ENCODE measurements around the gene BMPER. TPM values are rescaled to one million over a fixed set of nuclear protein-coding genes. Genes with fewer than 3 reads are reported as not detected.

The BMPER gene
- total RNA-seq, 2 experiments from 2014 or later = not detected

DNA sequence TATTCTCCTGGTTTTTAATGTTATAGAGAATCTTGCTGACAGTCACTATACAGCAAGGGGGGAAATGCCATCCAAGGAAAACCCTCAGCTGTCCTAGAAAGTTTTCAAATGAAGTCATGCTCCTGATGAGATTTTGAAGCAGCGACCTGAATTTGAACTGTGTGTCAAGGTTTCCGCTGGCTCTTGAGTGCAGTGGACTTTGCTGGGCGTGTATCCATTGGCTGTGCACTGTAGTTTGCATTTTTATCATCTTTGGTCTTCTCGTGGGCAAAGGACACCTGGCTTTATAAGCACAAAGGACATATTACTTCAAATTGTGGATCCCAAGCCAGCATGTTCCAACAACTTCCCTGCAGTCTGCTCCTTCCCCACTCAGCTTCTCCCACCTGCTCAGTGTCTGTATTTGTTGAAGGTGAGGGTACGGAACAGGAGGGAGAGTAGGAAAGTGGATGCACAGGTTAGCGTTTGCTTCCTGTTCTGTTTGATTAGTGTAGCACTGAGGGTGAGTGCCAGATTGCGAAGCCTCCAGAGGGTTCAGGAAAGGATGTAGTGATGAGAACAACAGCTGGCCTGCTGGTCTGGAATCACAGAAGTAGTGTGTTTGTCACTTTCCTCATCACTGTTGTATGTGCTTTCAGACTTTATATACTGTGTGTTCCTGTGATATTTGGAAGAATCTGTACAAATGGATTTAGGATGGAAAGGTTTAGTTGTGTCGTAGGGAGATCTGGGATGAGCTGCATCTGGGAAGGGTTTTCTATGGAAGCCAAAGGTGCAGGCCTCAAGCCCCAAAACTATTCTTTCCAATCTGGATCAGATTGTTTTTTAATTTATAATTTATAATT is 204.8 kb downstream of the BMPER start:
- ATAC-seq (ENCODE audit: poor library complexity) (no peak), DNase-seq (no peak)
- Mint-ChIP-seq H3K27me3 (no peaks in the 10 kb centered on the region), H3K4me3 (no peak overlapping the region), H3K9me3 (peaks cover 2% of the 10 kb centered on the region), H3K27ac (no peak overlapping the region), H3K36me3 (ENCODE audit: low read depth) (no peaks in the 10 kb centered on the region), H3K4me1 (ENCODE audit: low read depth) (no peaks in the 10 kb centered on the region)
- Histone ChIP-seq H3K4me1 (ENCODE audit: insufficient read depth, low read length) (no peaks in the 10 kb centered on the region), H3K27ac (ENCODE audit: low read depth in 1 of 2, low read length in 2 of 2) (no peak overlapping the region), H3K4me3 (ENCODE audit: low read length) (no peak overlapping the region), H3K36me3 (ENCODE audit: insufficient read depth, low read length) (no peaks in the 10 kb centered on the region), H3K9me3 (ENCODE audit: control insufficient read depth in 1 of 2, insufficient read depth in 1 of 2, low read length in 2 of 2) (peaks cover 0 to under 1% of the 10 kb centered on the region in 2 experiments), H3K27me3 (ENCODE audit: control insufficient read depth in 1 of 2, insufficient read depth in 2 of 2, low read length in 2 of 2) (no peaks in the 10 kb centered on the region)
- intact Hi-C loops (cut with DNase I, micrococcal nuclease) = no loop called here
- ChIA-PET POLR2A (no interaction called here), CTCF (no interaction called here)
- TF ChIP-seq, protein P1, sequence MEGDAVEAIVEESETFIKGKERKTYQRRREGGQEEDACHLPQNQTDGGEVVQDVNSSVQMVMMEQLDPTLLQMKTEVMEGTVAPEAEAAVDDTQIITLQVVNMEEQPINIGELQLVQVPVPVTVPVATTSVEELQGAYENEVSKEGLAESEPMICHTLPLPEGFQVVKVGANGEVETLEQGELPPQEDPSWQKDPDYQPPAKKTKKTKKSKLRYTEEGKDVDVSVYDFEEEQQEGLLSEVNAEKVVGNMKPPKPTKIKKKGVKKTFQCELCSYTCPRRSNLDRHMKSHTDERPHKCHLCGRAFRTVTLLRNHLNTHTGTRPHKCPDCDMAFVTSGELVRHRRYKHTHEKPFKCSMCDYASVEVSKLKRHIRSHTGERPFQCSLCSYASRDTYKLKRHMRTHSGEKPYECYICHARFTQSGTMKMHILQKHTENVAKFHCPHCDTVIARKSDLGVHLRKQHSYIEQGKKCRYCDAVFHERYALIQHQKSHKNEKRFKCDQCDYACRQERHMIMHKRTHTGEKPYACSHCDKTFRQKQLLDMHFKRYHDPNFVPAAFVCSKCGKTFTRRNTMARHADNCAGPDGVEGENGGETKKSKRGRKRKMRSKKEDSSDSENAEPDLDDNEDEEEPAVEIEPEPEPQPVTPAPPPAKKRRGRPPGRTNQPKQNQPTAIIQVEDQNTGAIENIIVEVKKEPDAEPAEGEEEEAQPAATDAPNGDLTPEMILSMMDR (IDR thresholded peaks at IDR 0.05) = no peak

DNA sequence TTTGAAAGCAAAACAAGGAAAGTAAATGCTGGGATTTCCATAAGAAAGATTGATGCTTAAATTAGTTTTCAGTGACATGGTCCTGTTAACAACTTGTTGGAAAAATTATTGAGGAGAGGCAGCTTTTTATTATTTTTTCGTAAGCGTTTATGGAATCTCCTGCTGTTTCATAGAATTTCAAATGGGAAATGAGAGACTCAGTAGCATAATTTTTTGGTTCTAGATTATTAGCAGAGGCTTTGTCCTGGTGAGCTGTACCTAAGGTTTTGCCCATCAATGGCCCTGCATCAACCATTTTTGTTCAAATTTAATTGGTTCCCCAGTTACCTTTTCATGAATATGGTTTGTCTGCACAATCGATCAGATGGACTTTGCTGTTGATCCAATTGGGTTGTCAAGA is 205.7 kb downstream of the BMPER start:
- H3K9me3 ChIP-seq (ENCODE audit: control insufficient read depth in 1 of 2, insufficient read depth in 1 of 2, low read length in 2 of 2) = peaks cover 0 to 7% of the 10 kb centered on the region in 2 experiments
- TF ChIP-seq, protein P1 (IDR thresholded peaks at IDR 0.05) = no peak
- Mint-ChIP-seq H3K27ac (no peak overlapping the region), H3K9me3 (peaks cover 2% of the 10 kb centered on the region), H3K4me3 (no peak overlapping the region), H3K4me1 (ENCODE audit: low read depth) (no peaks in the 10 kb centered on the region), H3K27me3 (no peaks in the 10 kb centered on the region), H3K36me3 (ENCODE audit: low read depth) (no peaks in the 10 kb centered on the region)
- intact Hi-C loops (cut with DNase I, micrococcal nuclease) = no loop called here
- no peak for ATAC-seq (ENCODE audit: poor library complexity)
- H3K27ac ChIP-seq (ENCODE audit: low read depth in 1 of 2, low read length in 2 of 2) = no peak overlapping the region
- no peak for DNase-seq
- H3K27me3 ChIP-seq (ENCODE audit: control insufficient read depth in 1 of 2, insufficient read depth in 2 of 2, low read length in 2 of 2) = no peaks in the 10 kb centered on the region
- POLR2A ChIA-PET = no interaction called here
- H3K4me1 ChIP-seq (ENCODE audit: insufficient read depth, low read length) = no peaks in the 10 kb centered on the region
- no peak overlapping the region for H3K4me3 ChIP-seq (ENCODE audit: low read length)
- H3K36me3 ChIP-seq (ENCODE audit: insufficient read depth, low read length) = no peaks in the 10 kb centered on the region
- CTCF ChIA-PET = no interaction called here

DNA sequence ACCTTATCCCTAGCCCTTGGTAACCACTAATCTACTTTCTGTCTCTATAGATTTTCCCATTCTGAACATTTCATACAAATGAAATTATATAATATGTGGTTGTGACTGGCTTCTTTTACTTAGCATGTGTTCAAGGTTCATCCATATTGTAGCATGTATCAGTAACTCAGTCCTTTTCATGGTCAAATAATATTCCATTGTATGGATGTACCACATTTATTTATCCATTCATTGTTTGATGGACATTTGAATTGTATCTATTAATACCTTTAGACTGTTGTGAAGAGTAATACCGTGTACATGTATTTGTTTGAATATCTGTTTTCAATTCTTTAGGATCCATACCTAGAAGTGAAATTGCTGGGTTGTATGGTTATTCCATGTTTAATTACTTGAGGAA is 210.2 kb downstream of the BMPER start:
- no peaks in the 10 kb centered on the region for H3K4me1 Mint-ChIP-seq (ENCODE audit: low read depth)
- Histone ChIP-seq H3K4me3 (ENCODE audit: low read length) (no peak overlapping the region), H3K27ac (ENCODE audit: low read depth in 1 of 2, low read length in 2 of 2) (no peak overlapping the region), H3K9me3 (ENCODE audit: control insufficient read depth in 1 of 2, insufficient read depth in 1 of 2, low read length in 2 of 2) (peaks cover 7% of the 10 kb centered on the region in 2 experiments), H3K36me3 (ENCODE audit: insufficient read depth, low read length) (no peaks in the 10 kb centered on the region), H3K4me1 (ENCODE audit: insufficient read depth, low read length) (no peaks in the 10 kb centered on the region), H3K27me3 (ENCODE audit: control insufficient read depth in 1 of 2, insufficient read depth in 2 of 2, low read length in 2 of 2) (no peaks in the 10 kb centered on the region)
- no peak overlapping the region for H3K4me3 Mint-ChIP-seq
- H3K27me3 Mint-ChIP-seq = no peaks in the 10 kb centered on the region
- DNase-seq (no peak), ATAC-seq (ENCODE audit: poor library complexity) (no peak)
- intact Hi-C loops (cut with DNase I, micrococcal nuclease) = no loop called here
- no peaks in the 10 kb centered on the region for H3K36me3 Mint-ChIP-seq (ENCODE audit: low read depth)
- peaks cover 5% of the 10 kb centered on the region for H3K9me3 Mint-ChIP-seq
- ChIA-PET CTCF (no interaction called here), POLR2A (no interaction called here)
- H3K27ac Mint-ChIP-seq = no peak overlapping the region
- TF ChIP-seq, protein P1 (IDR thresholded peaks at IDR 0.05) = no peak
